K562 (cell line): ENCODE data around the gene ARFGAP1. TPM values are rescaled to one million over a fixed set of nuclear protein-coding genes. Genes with fewer than 3 reads are reported as not detected.
A peak's percentile ranks its signal among the peaks of the same experiment; 100 is the strongest.

Experiments
- KLF1 ChIP-seq: fragments of 450-650 bp; IDR thresholded peaks from 2 replicates; pipeline ENCODE4 v1.6.1; 2016; ENCODE audit warnings: missing genetic modification characterization, missing compliant biosample characterization
- MAFF ChIP-seq: IDR thresholded peaks from 2 replicates; pipeline ENCODE4 v1.6.1; 2012; ENCODE audit warnings: low read length, improper control_type of control experiment
- NCOR1 ChIP-seq: fragments of 450-650 bp; IDR thresholded peaks from 2 replicates; pipeline ENCODE4 v1.6.1; 2016; ENCODE audit warnings: mild to moderate bottlenecking, moderate library complexity
- PHF20 ChIP-seq: fragments of 450-650 bp; IDR thresholded peaks from 2 replicates; pipeline ENCODE4 v1.6.1; 2018; ENCODE audit not compliant: partially characterized antibody
- RBM17 ChIP-seq: fragments of 200-400 bp; formaldehyde crosslinking; IDR thresholded peaks from 2 replicates; pipeline ENCODE4 v1.6.1; 2017; ENCODE audit warnings: low read depth, mild to moderate bottlenecking, low read length, borderline replicate concordance
- SMARCC2 ChIP-seq: fragments of 450-650 bp; IDR thresholded peaks from 2 replicates; pipeline ENCODE4 v1.6.1; 2017; ENCODE audit warnings: antibody characterized with exemption, moderate library complexity, mild to moderate bottlenecking, low read depth
- TFAP4 ChIP-seq: sonication (generic); formaldehyde crosslinking; IDR thresholded peaks from 2 replicates; pipeline ENCODE4 v1.8.0; 2022; ENCODE audit warnings: missing genetic modification reagents, mild to moderate bottlenecking, moderate library complexity, borderline replicate concordance
- ZBTB40 ChIP-seq, 2 experiments: fragments of 450-650 bp in 1 of 2; sonication (generic) in 1 of 2; formaldehyde crosslinking in 1 of 2; IDR thresholded peaks; 2 replicates each; pipeline versions ENCODE4 v1.7.1 to v1.9.0; 2016 to 2022; ENCODE audit warnings: inconsistent platforms in 1 of 2, mild to moderate bottlenecking in 1 of 2, missing genetic modification reagents in 1 of 2
- ZNF316 ChIP-seq: fragments of 450-650 bp; IDR thresholded peaks from 2 replicates; pipeline ENCODE4 v1.6.1; 2016
- polyA plus RNA-seq, 8 experiments: library from polyadenylated mRNA; depleted of rRNA in 4 of 8; stranded (reverse) in 5 of 8; unstranded in 3 of 8; fragments of >200 nt; fragmentation: Nextera tagmentation in 2 of 8; fragmentation: Illumina TruSeq in 1 of 8; extraction: Ambion mirVana in 2 of 8; extraction: Trizol in 1 of 8; gene quantifications; 2 replicates each; pipeline versions ENCODE4 v1.2.1 to v1.2.3, GENCODE V29; 2011 to 2014; ENCODE audit warnings: inconsistent platforms in 1 of 8, missing spikeins in 1 of 8
- total RNA-seq, 7 experiments: library from RNA; depleted of rRNA in 6 of 7; stranded (reverse); fragments of >200 nt in 6 of 7; fragmentation: Illumina TruSeq in 2 of 7; extraction: Trizol in 2 of 7; gene quantifications; 2 replicates each; pipeline versions ENCODE4 v1.2.1 to v1.2.3, GENCODE V29; 2011 to 2021; ENCODE audit warnings: low replicate concordance in 1 of 7
- TF ChIP-seq, protein P1 (sequence below): fragments of 450-650 bp; IDR thresholded peaks from 2 replicates; pipeline ENCODE4 v1.6.1; 2018; ENCODE audit not compliant: partially characterized antibody
- TF ChIP-seq, protein P2 (sequence below): IDR thresholded peaks from 3 replicates; pipeline ENCODE4 v1.6.1; 2011; ENCODE audit warnings: borderline replicate concordance, mild to moderate bottlenecking; ENCODE audit not compliant: insufficient read length, insufficient read depth

Gene ARFGAP1
- total and polyA plus RNA-seq, 9 of the 15 experiments (the other 6 are each of a cell fraction or from before 2014, with no cell fraction given): 0.53 to 102 (median 33.5) TPM

- peak; percentile 82 for TF ChIP-seq ZBTB40 (IDR thresholded peaks at IDR 0.05)
- peak; percentile 86 for TF ChIP-seq ZBTB40 (CRISPR knock-in tag; IDR thresholded peaks at IDR 0.05)
- TF ChIP-seq NCOR1: no peak
- no peak for TF ChIP-seq PHF20
- peak; percentile 62; the same call in 1 of the 2 replicates for TF ChIP-seq KLF1 (tag)
- peak; percentile 58; the same call in 1 of the 2 replicates for TF ChIP-seq MAFF
- peak; percentile 44; the same call in 1 of the 2 replicates for TF ChIP-seq TFAP4 (CRISPR knock-in tag)
- TF ChIP-seq SMARCC2: no peak
- TF ChIP-seq, protein P1, sequence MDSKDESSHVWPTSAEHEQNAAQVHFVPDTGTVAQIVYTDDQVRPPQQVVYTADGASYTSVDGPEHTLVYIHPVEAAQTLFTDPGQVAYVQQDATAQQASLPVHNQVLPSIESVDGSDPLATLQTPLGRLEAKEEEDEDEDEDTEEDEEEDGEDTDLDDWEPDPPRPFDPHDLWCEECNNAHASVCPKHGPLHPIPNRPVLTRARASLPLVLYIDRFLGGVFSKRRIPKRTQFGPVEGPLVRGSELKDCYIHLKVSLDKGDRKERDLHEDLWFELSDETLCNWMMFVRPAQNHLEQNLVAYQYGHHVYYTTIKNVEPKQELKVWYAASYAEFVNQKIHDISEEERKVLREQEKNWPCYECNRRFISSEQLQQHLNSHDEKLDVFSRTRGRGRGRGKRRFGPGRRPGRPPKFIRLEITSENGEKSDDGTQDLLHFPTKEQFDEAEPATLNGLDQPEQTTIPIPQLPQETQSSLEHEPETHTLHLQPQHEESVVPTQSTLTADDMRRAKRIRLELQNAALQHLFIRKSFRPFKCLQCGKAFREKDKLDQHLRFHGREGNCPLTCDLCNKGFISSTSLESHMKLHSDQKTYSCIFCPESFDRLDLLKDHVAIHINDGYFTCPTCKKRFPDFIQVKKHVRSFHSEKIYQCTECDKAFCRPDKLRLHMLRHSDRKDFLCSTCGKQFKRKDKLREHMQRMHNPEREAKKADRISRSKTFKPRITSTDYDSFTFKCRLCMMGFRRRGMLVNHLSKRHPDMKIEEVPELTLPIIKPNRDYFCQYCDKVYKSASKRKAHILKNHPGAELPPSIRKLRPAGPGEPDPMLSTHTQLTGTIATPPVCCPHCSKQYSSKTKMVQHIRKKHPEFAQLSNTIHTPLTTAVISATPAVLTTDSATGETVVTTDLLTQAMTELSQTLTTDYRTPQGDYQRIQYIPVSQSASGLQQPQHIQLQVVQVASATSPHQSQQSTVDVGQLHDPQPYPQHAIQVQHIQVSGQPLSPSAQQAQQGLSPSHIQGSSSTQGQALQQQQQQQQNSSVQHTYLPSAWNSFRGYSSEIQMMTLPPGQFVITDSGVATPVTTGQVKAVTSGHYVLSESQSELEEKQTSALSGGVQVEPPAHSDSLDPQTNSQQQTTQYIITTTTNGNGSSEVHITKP: no peak
- TF ChIP-seq RBM17: no peak
- TF ChIP-seq, protein P2, sequence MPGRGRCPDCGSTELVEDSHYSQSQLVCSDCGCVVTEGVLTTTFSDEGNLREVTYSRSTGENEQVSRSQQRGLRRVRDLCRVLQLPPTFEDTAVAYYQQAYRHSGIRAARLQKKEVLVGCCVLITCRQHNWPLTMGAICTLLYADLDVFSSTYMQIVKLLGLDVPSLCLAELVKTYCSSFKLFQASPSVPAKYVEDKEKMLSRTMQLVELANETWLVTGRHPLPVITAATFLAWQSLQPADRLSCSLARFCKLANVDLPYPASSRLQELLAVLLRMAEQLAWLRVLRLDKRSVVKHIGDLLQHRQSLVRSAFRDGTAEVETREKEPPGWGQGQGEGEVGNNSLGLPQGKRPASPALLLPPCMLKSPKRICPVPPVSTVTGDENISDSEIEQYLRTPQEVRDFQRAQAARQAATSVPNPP: no peak
- peak; percentile 82 for TF ChIP-seq ZNF316
Measured at GRCh38 chr20:63248835-63249591, 23.6 kb upstream of the ARFGAP1 start (continued).
